OCI-LY7 (cell line): ENCODE data around the gene RBM20.
"Not testable (repeated sequence)": the region's sequence is repeated elsewhere in the genome, so short reads cannot be mapped to it uniquely, and the experiment has no call there.

Experiments
- EZH2phosphoT487 ChIP-seq: fragments of 200-600 bp; sonication (generic); IDR thresholded peaks from 2 replicates; pipeline ENCODE4 v1.6.1; 2018; ENCODE audit warnings: low read depth, borderline replicate concordance, mild to moderate bottlenecking, mixed run types, antibody characterized with exemption, low read length, moderate library complexity, mixed read lengths
- TF ChIP-seq, protein P1 (sequence below): fragments of 200-600 bp; sonication (generic); conservative IDR thresholded peaks from 2 replicates; pipeline ENCODE4 v1.5.1; 2014; ENCODE audit warnings: mild to moderate bottlenecking, antibody characterized with exemption, low read length, moderate library complexity, mixed read lengths

DNA sequence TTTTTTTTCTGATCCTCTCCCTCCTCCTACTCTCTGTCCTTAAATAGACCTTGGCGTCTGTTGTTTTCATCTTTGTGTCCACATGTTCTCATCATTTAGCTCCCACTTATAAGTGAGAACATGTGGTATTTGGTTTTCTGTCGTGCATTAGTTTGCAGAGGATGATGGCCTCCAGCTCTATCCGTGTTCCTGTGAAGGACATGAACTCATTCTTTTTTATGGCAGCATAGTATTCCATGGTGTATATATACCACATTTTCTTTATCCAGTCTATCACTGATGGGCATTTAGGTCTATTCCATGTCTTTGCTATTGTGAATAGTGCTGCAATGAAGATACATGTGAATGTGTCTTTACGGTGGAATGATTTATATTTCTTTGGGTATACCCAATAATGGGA is 20.8 kb upstream of the RBM20 start:
- TF ChIP-seq, protein P1, sequence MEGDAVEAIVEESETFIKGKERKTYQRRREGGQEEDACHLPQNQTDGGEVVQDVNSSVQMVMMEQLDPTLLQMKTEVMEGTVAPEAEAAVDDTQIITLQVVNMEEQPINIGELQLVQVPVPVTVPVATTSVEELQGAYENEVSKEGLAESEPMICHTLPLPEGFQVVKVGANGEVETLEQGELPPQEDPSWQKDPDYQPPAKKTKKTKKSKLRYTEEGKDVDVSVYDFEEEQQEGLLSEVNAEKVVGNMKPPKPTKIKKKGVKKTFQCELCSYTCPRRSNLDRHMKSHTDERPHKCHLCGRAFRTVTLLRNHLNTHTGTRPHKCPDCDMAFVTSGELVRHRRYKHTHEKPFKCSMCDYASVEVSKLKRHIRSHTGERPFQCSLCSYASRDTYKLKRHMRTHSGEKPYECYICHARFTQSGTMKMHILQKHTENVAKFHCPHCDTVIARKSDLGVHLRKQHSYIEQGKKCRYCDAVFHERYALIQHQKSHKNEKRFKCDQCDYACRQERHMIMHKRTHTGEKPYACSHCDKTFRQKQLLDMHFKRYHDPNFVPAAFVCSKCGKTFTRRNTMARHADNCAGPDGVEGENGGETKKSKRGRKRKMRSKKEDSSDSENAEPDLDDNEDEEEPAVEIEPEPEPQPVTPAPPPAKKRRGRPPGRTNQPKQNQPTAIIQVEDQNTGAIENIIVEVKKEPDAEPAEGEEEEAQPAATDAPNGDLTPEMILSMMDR = not testable (repeated sequence)
- TF ChIP-seq EZH2phosphoT487 = not testable (repeated sequence)
